Large intestine (tissue), 3 donors: ENCODE measurements around the gene SAMD4A. TPM values are rescaled to one million over a fixed set of nuclear protein-coding genes. Genes with fewer than 3 reads are reported as not detected.

Source experiments
- DNase-seq, 2 donors: peaks; one replicate each; pipeline versions ENCODE4 v3.0.0 to v3.0.0-alpha.2; 2013
- H3K27ac ChIP-seq: one replicate; pipeline ENCODE4 v1.5.1; 2013; ENCODE audit warnings: low read length
- H3K27me3 ChIP-seq: 2 replicates; pipeline ENCODE4 v1.6.1; 2013; ENCODE audit warnings: low read length; ENCODE audit not compliant: control insufficient read depth, insufficient read depth
- H3K36me3 ChIP-seq: 2 replicates; pipeline ENCODE4 v1.6.1; 2013; ENCODE audit warnings: low read length; ENCODE audit not compliant: control insufficient read depth, insufficient read depth
- H3K4me1 ChIP-seq: one replicate; pipeline ENCODE4 v1.6.1; 2013; ENCODE audit warnings: low read length; ENCODE audit not compliant: control insufficient read depth, insufficient read depth
- H3K4me3 ChIP-seq: one replicate; pipeline ENCODE4 v1.5.1; 2013; ENCODE audit warnings: low read length
- H3K9me3 ChIP-seq: one replicate; pipeline ENCODE4 v1.6.1; 2013; ENCODE audit warnings: mild to moderate bottlenecking, low read depth, low read length, moderate library complexity; ENCODE audit not compliant: control insufficient read depth
- WGBS: methylation state at CpG from one replicate; pipeline ENCODE4 v1.1.5; 2013; ENCODE audit warnings: low lambda C conversion rate; ENCODE audit not compliant: insufficient coverage; 5-methylcytosine and 5-hydroxymethylcytosine counted together
- polyA plus RNA-seq: library from polyadenylated mRNA; unstranded; fragments of 120-200 nt; gene quantifications from one replicate; pipeline ENCODE4 v1.2.1, GENCODE V29; 2013

The SAMD4A gene
- polyA plus RNA-seq, 1 donor: 17.7 TPM

- no CpG with 5 or more reads among the region's 5 CpGs for WGBS
Observed at GRCh38 chr14:54711812-54712464, 145.0 kb downstream of the SAMD4A start.

GRCh38 chr14:54712465-54713200, 145.7 kb downstream of the SAMD4A start:
- H3K4me3 ChIP-seq: no peak overlapping the region
- 87% methylated on average over 3 of the region's 5 CpGs for WGBS
- no peaks in the 10 kb centered on the region for H3K4me1 ChIP-seq
- no peaks in the 10 kb centered on the region for H3K9me3 ChIP-seq
- H3K27me3 ChIP-seq: no peaks in the 10 kb centered on the region
- no peaks in the 10 kb centered on the region for H3K36me3 ChIP-seq
- H3K27ac ChIP-seq: no peak overlapping the region
- DNase-seq: no peak

More at GRCh38 chr14:54711812-54712464, 145.0 kb downstream of the SAMD4A start:
- no peak overlapping the region for H3K4me3 ChIP-seq
- H3K27me3 ChIP-seq: no peaks in the 10 kb centered on the region
- H3K9me3 ChIP-seq: no peaks in the 10 kb centered on the region
- no peaks in the 10 kb centered on the region for H3K36me3 ChIP-seq
- DNase-seq: no peak
- no peaks in the 10 kb centered on the region for H3K4me1 ChIP-seq
- H3K27ac ChIP-seq: no peak overlapping the region

GRCh38 chr14:54713379-54713778, 146.5 kb downstream of the SAMD4A start:
- no peak overlapping the region for H3K4me3 ChIP-seq
- no peaks in the 10 kb centered on the region for H3K27me3 ChIP-seq
- DNase-seq: no peak
- H3K36me3 ChIP-seq: no peaks in the 10 kb centered on the region
- H3K27ac ChIP-seq: no peak overlapping the region
- no peaks in the 10 kb centered on the region for H3K9me3 ChIP-seq
- no peaks in the 10 kb centered on the region for H3K4me1 ChIP-seq

GRCh38 chr14:54715239-54715638, 148.3 kb downstream of the SAMD4A start:
- Histone ChIP-seq H3K4me3 (no peak overlapping the region), H3K4me1 (no peaks in the 10 kb centered on the region), H3K36me3 (no peaks in the 10 kb centered on the region), H3K27ac (no peak overlapping the region), H3K9me3 (no peaks in the 10 kb centered on the region), H3K27me3 (no peaks in the 10 kb centered on the region)
- 40% methylated on average over 1 of the region's 4 CpGs for WGBS
- no peak for DNase-seq

DNA sequence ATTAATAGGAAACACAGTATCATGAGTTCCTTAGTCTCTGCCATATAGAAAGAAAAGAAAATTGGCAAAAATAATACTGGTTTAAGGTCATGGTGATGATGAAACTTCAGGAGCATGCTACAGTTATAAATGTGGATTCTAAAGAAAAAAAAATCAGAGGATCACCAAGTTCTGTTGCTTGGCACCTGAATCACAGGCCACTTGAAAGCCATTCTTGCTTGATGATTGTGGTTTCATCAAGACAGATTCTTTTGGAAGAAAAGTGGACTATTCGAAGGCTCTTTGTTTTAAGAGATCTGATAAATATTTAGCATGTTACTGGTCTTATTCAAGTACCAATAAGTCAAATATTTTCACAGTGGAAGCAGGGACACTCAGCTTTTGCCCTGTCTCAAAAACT, 148.9 kb downstream of the SAMD4A start:
- no CpG with 5 or more reads among the region's 1 CpG for WGBS
- Histone ChIP-seq H3K27me3 (no peaks in the 10 kb centered on the region), H3K27ac (no peak overlapping the region), H3K4me3 (no peak overlapping the region), H3K9me3 (no peaks in the 10 kb centered on the region), H3K36me3 (no peaks in the 10 kb centered on the region), H3K4me1 (no peaks in the 10 kb centered on the region)
- no peak for DNase-seq

GRCh38 chr14:54716862-54717261, 149.9 kb downstream of the SAMD4A start:
- Histone ChIP-seq H3K36me3 (no peaks in the 10 kb centered on the region), H3K27me3 (no peaks in the 10 kb centered on the region), H3K4me1 (no peaks in the 10 kb centered on the region), H3K4me3 (no peak overlapping the region), H3K27ac (no peak overlapping the region), H3K9me3 (no peaks in the 10 kb centered on the region)
- no peak for DNase-seq
- no CpG with 5 or more reads among the region's 3 CpGs for WGBS

DNA sequence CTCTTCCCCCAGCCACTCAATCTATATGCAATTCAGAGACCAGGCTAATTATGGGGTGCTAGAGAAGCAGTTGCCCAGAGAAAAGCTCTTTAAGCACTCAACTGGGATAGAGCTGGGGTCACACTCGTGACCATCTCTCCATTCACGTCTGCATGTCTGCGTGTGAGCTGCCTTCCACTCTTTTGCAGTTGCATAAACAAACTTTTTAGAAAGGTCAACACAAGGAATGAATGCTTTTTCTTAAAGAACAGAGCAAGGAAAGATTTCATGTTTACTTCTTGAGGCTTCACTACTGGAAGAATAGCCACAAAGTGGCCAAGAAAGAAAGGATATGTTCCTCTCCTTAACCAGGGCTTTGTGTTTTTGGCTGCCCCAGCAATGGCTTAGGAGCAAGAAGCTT, 151.1 kb downstream of the SAMD4A start:
- Histone ChIP-seq H3K9me3 (no peaks in the 10 kb centered on the region), H3K27me3 (no peaks in the 10 kb centered on the region), H3K36me3 (no peaks in the 10 kb centered on the region), H3K27ac (no peak overlapping the region), H3K4me1 (no peaks in the 10 kb centered on the region), H3K4me3 (no peak overlapping the region)
- DNase-seq: no peak
- WGBS: no CpG with 5 or more reads among the region's 3 CpGs

DNA sequence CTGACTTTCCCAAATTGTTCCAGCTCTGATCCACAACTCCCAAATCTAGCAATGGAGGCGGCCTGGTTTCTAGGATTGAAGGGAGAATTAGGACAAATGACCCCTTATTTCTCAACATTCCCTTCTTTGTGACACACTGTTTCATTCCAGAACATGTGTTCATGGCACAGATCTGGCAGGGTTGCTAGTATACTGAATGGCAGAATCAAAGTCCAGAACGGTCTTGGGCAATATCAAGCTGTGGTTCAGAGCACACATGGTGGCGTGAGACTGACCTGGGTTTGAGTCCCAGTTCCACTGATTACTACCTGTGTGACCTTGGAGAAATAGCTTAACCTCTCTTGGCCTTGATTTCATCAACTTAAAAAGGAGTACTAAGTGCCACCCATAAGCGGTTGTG, 152.5 kb downstream of the SAMD4A start:
- H3K4me1 ChIP-seq: peaks cover 6% of the 10 kb centered on the region
- no peak overlapping the region for H3K4me3 ChIP-seq
- no peaks in the 10 kb centered on the region for H3K36me3 ChIP-seq
- no peak for DNase-seq
- no CpG with 5 or more reads among the region's 4 CpGs for WGBS
- no peak overlapping the region for H3K27ac ChIP-seq
- H3K27me3 ChIP-seq: no peaks in the 10 kb centered on the region
- H3K9me3 ChIP-seq: no peaks in the 10 kb centered on the region

GRCh38 chr14:54722791-54723432, 156.0 kb downstream of the SAMD4A start:
- no peaks in the 10 kb centered on the region for H3K36me3 ChIP-seq
- 40% methylated on average over 2 of the region's 4 CpGs for WGBS
- peak in 1 of 2 donors; percentile 17 for DNase-seq
- no peaks in the 10 kb centered on the region for H3K9me3 ChIP-seq
- no peak overlapping the region for H3K4me3 ChIP-seq
- H3K27me3 ChIP-seq: no peaks in the 10 kb centered on the region
- peaks cover 7% of the 10 kb centered on the region for H3K4me1 ChIP-seq
- H3K27ac ChIP-seq: no peak overlapping the region

GRCh38 chr14:54724123-54724522, 157.2 kb downstream of the SAMD4A start:
- Histone ChIP-seq H3K4me1 (peaks cover 7% of the 10 kb centered on the region), H3K27ac (no peak overlapping the region), H3K9me3 (no peaks in the 10 kb centered on the region), H3K36me3 (no peaks in the 10 kb centered on the region), H3K4me3 (no peak overlapping the region), H3K27me3 (no peaks in the 10 kb centered on the region)
- DNase-seq: peak; percentile 37 to 41
- no CpG with 5 or more reads among the region's 4 CpGs for WGBS
